Activated T-helper 9 cell treated with anti-CD3 and anti-CD28 coated beads, Interleukin-2, amount 50 U/mL, for 16 hours (primary cell): ENCODE data around the gene TCEAL8.
"Not testable (repeated sequence)": the region's sequence is repeated elsewhere in the genome, so short reads cannot be mapped to it uniquely, and the experiment has no call there.

Source experiments
- DNase-seq: peaks from one replicate; pipeline ENCODE4 v3.0.0-alpha.2; 2020; ENCODE audit warnings: low read depth

The TCEAL8 gene, protein sequence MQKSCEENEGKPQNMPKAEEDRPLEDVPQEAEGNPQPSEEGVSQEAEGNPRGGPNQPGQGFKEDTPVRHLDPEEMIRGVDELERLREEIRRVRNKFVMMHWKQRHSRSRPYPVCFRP

GRCh38 chrX:103254921-103255493 is at the start of gene TCEAL8:
TSS of gene TCEAL8 (minus strand) at chrX:103255155. CDS start at chrX:103253979, 1,176 bp downstream.
- peak; percentile 34 for DNase-seq

- no peak for DNase-seq
Measured at GRCh38 chrX:103304705-103305104, 49.8 kb upstream of the TCEAL8 start.

DNA sequence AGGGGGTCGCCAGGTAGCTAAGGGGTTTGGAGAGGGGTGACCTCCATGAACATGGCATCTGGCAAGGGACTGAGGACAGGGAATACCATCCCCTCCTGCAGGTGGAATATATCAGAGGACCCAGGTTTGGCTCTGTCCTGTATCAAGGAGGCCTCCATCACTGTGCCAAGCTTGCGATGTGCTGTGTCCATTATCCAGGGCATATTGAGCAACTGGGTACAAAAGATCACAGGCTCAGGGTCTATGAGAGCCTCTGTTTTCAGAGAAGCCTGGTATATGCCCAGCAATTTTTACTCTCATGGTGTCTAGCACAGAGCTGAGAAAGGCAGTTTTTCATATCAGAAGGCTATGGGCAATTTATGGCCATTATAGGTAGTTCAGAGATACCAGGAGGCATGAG is 38.2 kb upstream of the TCEAL8 start:
- no peak for DNase-seq

DNA sequence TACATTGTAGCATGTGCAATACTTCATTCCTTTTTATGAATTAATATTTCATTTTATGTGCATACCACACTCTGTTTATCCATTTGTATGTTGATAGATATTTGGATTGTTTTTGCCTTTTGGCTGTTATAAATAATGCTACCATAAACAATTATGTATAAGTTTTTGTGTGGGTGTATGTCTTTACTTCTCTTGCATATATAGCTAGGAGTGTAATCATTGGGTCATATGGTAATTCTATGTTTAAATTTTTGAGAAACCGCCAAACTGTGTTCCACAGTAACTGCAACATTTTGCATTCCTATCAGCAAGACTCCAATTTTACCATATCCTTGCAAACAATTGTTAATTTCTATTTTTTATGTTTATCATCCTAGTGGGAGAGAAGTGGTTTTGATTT is 24.7 kb upstream of the TCEAL8 start:
- no peak for DNase-seq

DNA sequence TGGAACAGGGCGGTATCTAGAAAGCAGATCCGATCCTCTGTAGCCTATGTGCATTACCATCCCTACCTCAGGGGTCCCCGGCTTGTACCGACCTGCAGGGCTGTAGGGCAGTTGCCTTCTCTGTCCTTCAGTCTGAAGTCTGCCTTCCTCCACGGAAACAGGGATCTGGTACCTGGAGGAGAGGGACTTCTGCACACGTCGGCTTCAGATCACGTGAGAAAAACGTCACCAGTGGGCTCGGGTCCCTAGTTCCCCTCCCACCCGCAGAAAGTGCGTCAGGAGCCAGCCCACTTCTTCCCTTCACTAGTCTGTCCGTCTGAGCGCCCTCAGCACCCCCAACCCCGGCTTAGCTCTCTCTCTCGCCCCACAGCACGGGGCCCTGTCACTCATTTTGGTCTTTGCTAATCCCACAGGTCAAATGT is 21.6 kb upstream of the TCEAL8 start, which contains the start of gene TCEAL5:
TCEAL5 (minus strand) TSS at position 170 of the 422 bp plus-strand sequence. CDS start 2,187 bp downstream, outside the sequence.
- DNase-seq, result no peak

DNA sequence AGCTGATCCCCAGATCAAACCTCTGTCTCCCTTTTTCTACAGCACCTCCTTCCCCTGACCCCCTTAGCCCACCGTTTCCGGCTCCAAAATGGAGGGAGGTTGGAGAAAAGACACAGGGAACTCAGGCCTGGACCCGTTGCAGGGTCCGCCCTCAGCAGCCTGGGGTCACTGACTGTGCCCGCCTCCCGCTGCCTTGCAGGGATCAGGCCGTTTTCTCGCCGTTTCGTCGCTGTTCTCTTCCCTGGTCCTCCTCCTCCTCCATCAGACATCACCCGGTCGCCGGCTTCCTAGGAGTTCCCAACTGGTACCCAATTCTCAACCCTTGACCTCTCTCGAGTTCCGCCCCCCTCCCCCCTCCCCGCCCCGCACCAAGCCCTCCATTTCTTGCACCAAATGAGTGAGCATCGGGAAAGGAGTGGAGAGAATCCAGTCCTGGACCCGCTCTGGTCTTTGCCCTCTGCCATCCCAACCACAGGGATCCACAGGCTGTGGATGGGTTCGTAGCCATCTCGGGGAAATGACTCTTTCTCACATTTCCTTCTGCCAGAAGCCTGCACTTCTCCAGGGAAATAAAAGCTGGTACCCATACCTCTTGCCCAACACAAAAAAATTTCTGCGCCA is 21.1 kb upstream of the TCEAL8 start:
- no peak for DNase-seq

DNA sequence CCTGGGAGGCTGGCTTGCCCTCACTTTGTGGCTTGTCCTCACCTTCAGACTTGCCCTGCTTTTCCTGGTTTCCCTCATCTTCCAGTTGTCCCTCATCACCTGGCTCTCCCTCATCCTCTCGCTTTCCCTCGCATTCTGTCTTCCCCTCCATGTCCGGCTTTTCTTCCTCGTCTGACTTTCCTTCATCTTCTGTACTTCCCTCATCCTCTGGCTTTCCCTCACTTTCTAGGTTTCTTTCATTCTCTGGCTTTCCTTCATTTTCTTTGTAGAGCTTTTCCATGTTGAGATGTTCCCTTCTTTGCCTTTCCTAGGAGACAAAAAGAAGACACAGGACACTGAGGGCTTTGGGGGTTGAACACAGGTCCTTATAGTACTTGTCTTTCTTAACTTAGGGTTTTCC is 19.3 kb upstream of the TCEAL8 start:
- DNase-seq, result no peak

DNA sequence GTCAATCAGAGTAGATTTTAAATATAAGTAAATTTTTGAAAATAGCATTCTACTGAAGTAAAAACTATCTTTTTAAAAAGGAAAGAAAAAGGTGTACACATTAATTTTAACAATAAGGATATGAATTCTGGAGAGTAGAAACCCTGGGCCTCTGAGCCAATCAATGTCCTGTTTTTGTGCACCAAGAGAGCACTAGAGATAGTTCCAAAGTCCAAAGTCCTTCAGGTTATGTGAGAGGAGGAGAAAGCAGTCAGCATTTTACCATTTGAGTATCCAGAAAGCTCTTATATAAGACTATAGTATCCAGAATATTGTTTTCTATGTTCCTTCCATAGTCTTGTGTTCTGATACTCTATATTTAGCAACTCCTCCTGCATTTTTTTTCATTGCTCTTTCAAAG is 3.3 kb upstream of the TCEAL8 start:
- DNase-seq, result no peak

DNA sequence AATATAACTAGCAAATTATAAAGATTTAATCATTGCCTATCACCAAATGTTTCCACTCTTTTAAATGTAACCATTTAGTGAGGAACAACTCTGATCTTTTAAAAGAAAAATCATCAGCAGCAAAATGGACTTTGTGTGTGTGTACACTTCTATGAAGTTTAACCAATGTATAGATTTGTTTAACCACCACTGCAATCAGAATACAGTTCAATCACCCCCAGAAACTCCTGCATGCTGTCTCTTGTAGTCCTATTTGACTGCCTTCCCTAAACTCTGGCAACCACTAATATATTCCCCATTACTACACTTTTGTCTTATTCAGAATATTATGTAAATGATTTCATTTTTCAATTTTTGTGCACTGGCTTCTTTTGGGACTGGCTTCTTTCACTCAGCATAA is 1.7 kb upstream of the TCEAL8 start:
- DNase-seq, result no peak

DNA sequence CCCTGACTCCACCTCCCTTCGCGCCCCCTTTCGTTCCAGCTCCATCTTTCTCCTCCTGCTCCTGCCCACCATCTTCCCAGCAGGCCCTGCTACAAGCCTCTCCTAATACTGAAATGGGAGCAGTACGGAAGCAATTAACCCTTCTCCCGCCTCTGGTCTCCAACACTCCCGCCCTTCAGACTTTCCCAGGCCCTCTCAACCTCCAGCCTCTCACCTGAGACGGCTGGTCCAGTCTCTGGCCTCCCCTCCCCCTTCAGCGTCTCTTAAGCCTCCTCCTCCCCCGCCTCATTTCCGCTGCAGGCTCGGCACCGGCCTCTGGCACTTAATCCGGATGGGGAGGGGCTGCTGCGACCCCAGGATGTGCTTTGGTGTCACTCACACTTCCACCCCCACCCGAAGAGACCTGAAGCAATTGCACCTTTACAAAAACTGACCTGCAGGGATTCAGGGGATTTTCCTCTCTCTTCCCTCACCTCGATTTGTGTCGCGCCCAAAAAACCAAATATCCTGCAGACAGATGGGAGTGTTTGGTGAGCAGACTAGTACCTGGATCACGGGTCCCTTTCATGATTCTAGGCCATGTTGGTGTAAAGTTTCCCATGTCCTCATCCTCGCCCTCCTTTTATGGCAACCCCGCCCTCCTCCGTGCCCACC is 657 bp downstream of the TCEAL8 start:
- DNase-seq, result no peak

DNA sequence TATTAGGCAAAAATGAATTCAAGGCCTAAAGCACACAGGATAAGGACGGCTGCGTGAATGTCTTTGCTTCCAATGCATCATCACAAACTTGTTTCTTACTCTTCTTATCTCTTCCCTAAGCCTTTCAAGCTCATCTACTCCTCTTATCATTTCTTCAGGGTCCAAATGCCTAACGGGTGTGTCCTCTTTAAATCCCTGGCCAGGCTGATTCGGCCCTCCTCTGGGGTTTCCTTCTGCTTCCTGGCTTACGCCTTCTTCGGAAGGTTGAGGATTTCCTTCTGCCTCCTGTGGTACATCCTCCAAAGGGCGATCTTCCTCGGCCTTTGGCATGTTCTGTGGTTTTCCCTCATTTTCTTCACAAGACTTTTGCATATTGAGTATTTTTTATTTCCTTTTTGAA is 1.3 kb downstream of the TCEAL8 start:
- DNase-seq, result no peak

- DNase-seq, result no peak
Measured at GRCh38 chrX:103250977-103251376, 4.0 kb downstream of the TCEAL8 start.

- no peak for DNase-seq
Measured at GRCh38 chrX:103249805-103250204, 5.2 kb downstream of the TCEAL8 start.

DNA sequence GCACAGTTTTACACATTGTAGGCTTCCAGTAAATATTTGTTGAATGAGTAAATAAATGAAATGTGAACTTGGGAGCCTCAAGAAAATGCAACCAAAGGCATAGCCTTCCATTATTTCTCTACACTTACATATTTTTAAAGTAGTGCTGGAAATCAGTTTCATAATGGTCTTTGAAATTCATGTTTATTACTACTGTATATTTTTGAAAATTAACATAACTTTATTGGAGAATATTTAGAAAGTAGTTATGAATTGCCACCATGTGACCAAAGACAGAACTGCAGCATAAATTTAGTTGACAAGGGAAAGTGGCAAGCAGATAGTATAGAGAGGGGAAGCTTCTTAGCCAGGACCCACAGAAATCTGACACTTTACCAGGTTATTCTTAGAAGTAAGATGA is 6.4 kb downstream of the TCEAL8 start:
- DNase-seq, result no peak

GRCh38 chrX:103240155-103240554 is 14.8 kb downstream of the TCEAL8 start:
- DNase-seq, result no peak

DNA sequence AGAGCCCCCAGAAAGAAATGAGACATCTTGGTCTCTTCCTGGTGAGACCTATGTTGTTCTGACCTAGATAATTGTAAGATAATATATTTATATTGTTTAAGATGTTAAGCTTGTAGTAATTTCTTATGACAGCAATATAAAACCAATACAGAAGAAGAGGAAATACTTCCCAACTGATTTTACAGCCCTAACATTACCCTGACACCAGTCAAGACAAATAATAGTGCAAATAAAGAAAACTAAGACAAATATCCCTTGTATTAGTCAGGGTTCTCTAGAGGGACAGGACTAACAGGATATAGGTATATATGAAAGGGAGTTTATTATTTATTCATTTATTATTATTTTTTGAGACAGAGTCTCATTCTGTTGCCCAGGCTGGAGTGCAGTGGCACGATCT is 18.7 kb downstream of the TCEAL8 start:
- no peak for DNase-seq

DNA sequence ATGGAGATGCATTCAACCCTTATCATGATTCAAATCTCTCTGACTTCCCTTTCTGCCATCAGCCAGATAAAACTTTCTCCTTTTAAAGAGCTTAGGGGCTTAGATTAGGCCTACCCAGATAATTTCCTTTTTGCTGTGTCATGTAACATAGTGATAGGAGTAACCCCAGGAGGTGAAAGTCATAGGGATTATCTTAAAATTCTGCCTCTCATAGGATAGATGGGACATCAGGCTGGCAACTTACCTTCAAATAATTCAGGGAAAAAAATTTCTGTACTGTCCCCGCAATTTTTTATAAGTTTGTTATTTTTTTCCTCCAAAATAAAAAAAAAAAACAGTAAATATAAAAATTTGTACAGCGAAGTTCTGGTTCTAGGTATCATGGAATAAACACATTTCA is 19.3 kb downstream of the TCEAL8 start:
- not testable (repeated sequence) for DNase-seq

- DNase-seq, result no peak
Measured at GRCh38 chrX:103234869-103235268, 20.1 kb downstream of the TCEAL8 start.

GRCh38 chrX:103233263-103233662 is 21.7 kb downstream of the TCEAL8 start:
- DNase-seq, result no peak

GRCh38 chrX:103225918-103226317 is 29.0 kb downstream of the TCEAL8 start:
- not testable (repeated sequence) for DNase-seq

DNA sequence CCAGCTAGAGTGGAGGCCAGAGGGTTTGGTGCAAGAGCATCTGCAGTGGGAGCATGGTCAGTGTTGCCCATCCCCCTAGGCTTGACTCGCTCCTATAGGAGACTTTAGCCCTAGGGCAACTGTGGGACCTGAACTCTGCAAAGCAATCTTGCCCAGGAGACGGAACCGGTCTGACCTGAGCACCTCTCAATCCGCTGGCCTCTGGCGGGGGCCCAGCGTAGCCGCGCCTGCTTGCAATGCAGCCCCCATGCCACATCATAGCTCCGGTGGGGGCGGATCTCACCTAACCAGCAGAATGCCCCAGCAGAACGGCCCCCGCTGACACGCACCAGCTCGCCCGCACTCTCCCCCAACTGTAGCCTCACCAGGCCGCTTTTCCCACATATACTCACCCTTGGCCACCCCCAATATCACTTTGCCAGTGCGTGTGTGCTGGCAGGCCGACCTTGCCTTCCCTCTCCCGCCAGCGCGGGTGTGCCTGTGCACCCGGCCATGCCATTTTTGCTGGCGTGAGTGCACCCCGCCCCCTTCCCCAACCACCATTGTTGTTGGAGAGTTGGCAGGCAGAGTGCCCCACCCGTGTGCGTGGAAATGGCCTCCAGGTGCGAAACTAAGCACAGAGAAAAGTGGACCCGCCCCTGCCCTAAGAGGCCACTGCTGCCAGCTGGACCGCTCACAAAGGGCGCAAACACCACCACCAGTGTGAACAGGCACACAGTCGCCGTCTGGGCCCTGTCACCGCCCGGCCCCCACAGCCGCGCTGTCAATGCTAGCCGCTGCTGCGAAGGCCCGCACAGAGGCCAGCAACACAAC is 34.2 kb downstream of the TCEAL8 start:
- DNase-seq, result no peak

DNA sequence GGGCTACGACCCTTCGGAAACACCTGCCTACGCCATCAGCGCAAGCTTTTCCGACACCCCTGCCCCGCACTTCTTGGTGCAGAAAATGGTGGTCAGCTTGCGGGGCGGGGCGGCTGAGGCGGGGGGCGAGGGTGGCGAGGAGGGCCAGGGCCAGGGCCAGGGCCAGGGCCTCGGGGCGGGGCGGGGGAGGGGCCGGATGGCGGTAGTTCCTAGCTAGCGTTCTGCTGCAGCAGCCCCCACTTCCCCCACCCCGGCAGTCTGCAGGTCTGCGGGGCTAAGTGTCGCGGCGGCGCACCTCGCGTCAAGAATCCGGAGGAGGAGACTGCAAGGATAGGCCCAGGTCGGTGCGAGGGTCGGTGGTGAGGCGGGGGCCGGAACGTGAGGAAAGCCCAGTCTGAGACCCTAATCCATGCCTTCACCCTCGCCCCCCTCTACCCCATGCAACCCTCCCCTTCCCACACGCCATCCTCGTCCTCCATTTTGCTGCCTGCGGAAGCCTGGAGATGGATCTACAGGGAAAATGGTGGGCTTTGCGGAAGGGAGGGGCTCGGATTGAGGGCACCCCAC is 39.4 kb downstream of the TCEAL8 start:
- peak; percentile 5 for DNase-seq
